Thoracic aorta (tissue), 2 donors: Measurements from ENCODE around the gene SEZ6L. TPM values are rescaled to one million over a fixed set of nuclear protein-coding genes. Genes with fewer than 3 reads are reported as not detected.

Source experiments
- ATAC-seq: fragments of 150-250 bp; one replicate; pipeline ENCODE4 v1.8.0; 2017; ENCODE audit warnings: low read depth; ENCODE audit not compliant: insufficient number of reproducible peaks, low FRiP score
- DNase-seq: peaks from one replicate; pipeline ENCODE4 v3.0.0-alpha.2; 2020; ENCODE audit warnings: low spot score
- H3K27ac ChIP-seq, 2 donors: fragments of 200-600 bp; sonication (generic); 1 replicate in 1 of 2; 2 replicates in 1 of 2; pipeline ENCODE4 v1.5.1; 2016; ENCODE audit warnings: mild to moderate bottlenecking in 2 of 2, moderate library complexity in 2 of 2
- H3K27me3 ChIP-seq: fragments of 200-600 bp; sonication (generic); replicated peaks from 2 replicates; pipeline ENCODE4 v1.6.0; 2016; ENCODE audit warnings: mild to moderate bottlenecking; ENCODE audit not compliant: insufficient read depth
- H3K36me3 ChIP-seq: fragments of 200-600 bp; sonication (generic); one replicate; pipeline ENCODE4 v1.5.1; 2016
- H3K4me1 ChIP-seq, 2 donors: fragments of 200-600 bp; sonication (generic); 1 replicate in 1 of 2; 2 replicates in 1 of 2; pipeline versions ENCODE4 v1.5.1 to v1.6.0; 2016; ENCODE audit warnings: low read depth in 2 of 2, mild to moderate bottlenecking in 1 of 2; ENCODE audit not compliant: control insufficient read depth in 1 of 2
- H3K4me3 ChIP-seq: fragments of 200-600 bp; sonication (generic); 2 replicates; pipeline ENCODE4 v1.5.1; 2016; ENCODE audit warnings: mild to moderate bottlenecking
- H3K9me3 ChIP-seq: fragments of 200-600 bp; sonication (generic); 2 replicates; pipeline ENCODE4 v1.5.1; 2016
- total RNA-seq, 2 donors: library from RNA; depleted of rRNA; stranded (reverse); fragments of >200 nt; gene quantifications; one replicate each; pipeline versions ENCODE4 v1.1.0 to v1.2.3, GENCODE V29; 2016
- TF ChIP-seq, protein P1 (sequence below): fragments of 200-600 bp; sonication (generic); IDR thresholded peaks from one replicate; pipeline ENCODE4 v1.5.1; 2019; ENCODE audit warnings: antibody characterized with exemption

Gene SEZ6L
- total RNA-seq, 2 donors from 2014 or later: 0.21 TPM; not detected in 1

- DNase-seq: no peak
- Histone ChIP-seq H3K27me3 (no peaks in the 10 kb centered on the region), H3K9me3 (no peaks in the 10 kb centered on the region), H3K27ac (no peak overlapping the region), H3K36me3 (no peaks in the 10 kb centered on the region), H3K4me3 (no peak overlapping the region), H3K4me1 (no peaks in the 10 kb centered on the region)
- no peak for ATAC-seq
- TF ChIP-seq, protein P1, sequence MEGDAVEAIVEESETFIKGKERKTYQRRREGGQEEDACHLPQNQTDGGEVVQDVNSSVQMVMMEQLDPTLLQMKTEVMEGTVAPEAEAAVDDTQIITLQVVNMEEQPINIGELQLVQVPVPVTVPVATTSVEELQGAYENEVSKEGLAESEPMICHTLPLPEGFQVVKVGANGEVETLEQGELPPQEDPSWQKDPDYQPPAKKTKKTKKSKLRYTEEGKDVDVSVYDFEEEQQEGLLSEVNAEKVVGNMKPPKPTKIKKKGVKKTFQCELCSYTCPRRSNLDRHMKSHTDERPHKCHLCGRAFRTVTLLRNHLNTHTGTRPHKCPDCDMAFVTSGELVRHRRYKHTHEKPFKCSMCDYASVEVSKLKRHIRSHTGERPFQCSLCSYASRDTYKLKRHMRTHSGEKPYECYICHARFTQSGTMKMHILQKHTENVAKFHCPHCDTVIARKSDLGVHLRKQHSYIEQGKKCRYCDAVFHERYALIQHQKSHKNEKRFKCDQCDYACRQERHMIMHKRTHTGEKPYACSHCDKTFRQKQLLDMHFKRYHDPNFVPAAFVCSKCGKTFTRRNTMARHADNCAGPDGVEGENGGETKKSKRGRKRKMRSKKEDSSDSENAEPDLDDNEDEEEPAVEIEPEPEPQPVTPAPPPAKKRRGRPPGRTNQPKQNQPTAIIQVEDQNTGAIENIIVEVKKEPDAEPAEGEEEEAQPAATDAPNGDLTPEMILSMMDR: no peak
Observed at GRCh38 chr22:26380072-26380830, 211.0 kb downstream of the SEZ6L start.

DNA sequence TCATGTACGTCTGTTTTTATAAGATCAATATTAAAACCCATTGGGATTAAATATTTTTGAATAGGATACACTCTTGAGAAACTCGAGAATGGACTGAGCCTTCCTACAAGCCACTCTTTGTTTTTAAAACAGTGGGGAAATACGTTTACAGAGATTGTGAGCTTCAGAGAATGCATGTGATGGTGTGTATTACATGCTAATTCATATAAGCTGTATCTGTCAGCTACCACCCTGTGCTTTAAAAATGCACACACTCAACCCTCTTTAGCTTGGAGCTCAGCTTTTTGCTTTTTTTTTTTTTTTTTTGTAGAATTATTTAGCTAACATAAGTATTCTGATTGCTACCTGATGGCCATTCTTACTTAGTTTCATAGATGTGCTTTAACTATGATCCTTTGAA, 213.5 kb downstream of the SEZ6L start:
- Histone ChIP-seq H3K27me3 (no peaks in the 10 kb centered on the region), H3K4me1 (no peaks in the 10 kb centered on the region), H3K9me3 (no peaks in the 10 kb centered on the region), H3K27ac (no peak overlapping the region), H3K36me3 (no peaks in the 10 kb centered on the region), H3K4me3 (no peak overlapping the region)
- no peak for ATAC-seq
- no peak for DNase-seq
- TF ChIP-seq, protein P1: no peak

GRCh38 chr22:26383968-26384556, 214.8 kb downstream of the SEZ6L start:
- Histone ChIP-seq H3K4me3 (no peak overlapping the region), H3K27me3 (no peaks in the 10 kb centered on the region), H3K9me3 (no peaks in the 10 kb centered on the region), H3K4me1 (no peaks in the 10 kb centered on the region), H3K36me3 (no peaks in the 10 kb centered on the region), H3K27ac (no peak overlapping the region)
- DNase-seq (no peak), ATAC-seq (no peak)
- TF ChIP-seq, protein P1: no peak

DNA sequence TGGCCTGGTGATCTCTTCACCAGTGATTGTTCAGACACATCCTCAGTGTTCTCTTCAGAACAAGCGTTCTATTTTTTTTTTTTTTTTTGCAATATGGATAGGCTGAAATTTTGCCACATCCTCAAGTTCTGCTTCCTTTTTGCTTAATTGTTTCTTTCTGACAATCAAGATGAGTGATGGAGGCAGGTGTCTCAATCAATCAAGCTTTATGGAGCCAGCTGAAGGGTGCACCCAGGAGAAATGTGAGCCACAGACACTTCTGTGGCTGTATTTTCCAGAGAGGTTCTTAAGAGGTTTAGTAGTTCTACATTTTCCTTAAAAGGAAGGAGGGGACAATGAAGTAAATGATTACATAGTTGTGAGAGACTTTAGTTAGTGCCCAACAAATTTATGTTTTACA, 215.9 kb downstream of the SEZ6L start:
- no peak overlapping the region for H3K27ac ChIP-seq
- no peaks in the 10 kb centered on the region for H3K4me1 ChIP-seq
- H3K27me3 ChIP-seq: no peaks in the 10 kb centered on the region
- no peak for DNase-seq
- TF ChIP-seq, protein P1: no peak
- ATAC-seq: no peak
- H3K36me3 ChIP-seq: no peaks in the 10 kb centered on the region
- H3K9me3 ChIP-seq: no peaks in the 10 kb centered on the region
- H3K4me3 ChIP-seq: no peak overlapping the region

DNA sequence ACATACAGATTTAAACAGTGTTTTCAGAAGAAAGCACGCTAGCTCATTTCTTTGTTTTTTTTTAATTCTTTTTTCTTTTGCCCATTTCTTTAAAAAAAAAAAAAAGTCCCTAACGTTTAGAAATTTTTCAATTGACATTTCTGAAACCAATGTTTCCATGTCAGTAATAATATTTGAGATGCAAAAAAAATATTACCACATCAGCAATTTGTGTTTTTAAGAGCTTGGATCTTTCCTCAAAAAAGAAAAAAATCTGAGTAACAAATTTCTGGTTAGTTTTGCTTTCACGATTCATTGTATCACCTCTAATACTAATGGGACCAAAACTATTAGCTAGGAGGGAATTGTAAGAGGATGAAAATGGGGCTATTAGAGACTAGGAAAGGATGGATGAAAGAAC, 219.9 kb downstream of the SEZ6L start:
- no peak for ATAC-seq
- TF ChIP-seq, protein P1: no peak

More for the DNA sequence above, 219.9 kb downstream of the SEZ6L start:
- Histone ChIP-seq H3K36me3 (no peaks in the 10 kb centered on the region), H3K27ac (no peak overlapping the region), H3K9me3 (no peaks in the 10 kb centered on the region), H3K4me1 (no peaks in the 10 kb centered on the region), H3K27me3 (no peaks in the 10 kb centered on the region), H3K4me3 (no peak overlapping the region)
- DNase-seq: no peak
